Measurements from ENCODE around the gene L3MBTL1. TPM values are rescaled to one million over a fixed set of nuclear protein-coding genes. Genes with fewer than 3 reads are reported as not detected.

The L3MBTL1 gene
- total RNA-seq, 1 experiment from 2014 or later = 21.6 TPM

- intact Hi-C loops (cut with micrococcal nuclease) = loop anchor here (2.0 kb wide), 1 partner anchor 75 kb away; no protein-coding TSS in a partner anchor
- Histone ChIP-seq H3K27me3 (ENCODE audit: insufficient read depth, low read length) (no peaks in the 10 kb centered on the region), H3K9me2 (ENCODE audit: insufficient read depth) (no peaks in the 10 kb centered on the region), H3K27ac (ENCODE audit: low read depth, low read length) (peak overlapping the region; percentile 56), H3K9me3 (ENCODE audit: control insufficient read depth in 1 of 2, insufficient read depth in 1 of 2, low read depth in 1 of 2, low read length in 2 of 2) (no peaks in the 10 kb centered on the region), H3K4me2 (ENCODE audit: low read length) (peak overlapping the region; percentile 89), H3K79me2 (ENCODE audit: insufficient read depth, low read length) (peaks cover 4% of the 10 kb centered on the region; the same call in 1 of the 2 replicates), H4K20me1 (ENCODE audit: insufficient read depth) (no peaks in the 10 kb centered on the region), H3K4me1 (ENCODE audit: control insufficient read depth in 1 of 2, insufficient read depth in 2 of 2, low read length in 2 of 2) (peaks cover 9 to 16% of the 10 kb centered on the region in 2 experiments; a peak in 3 of 4 replicates), H2AFZ (ENCODE audit: low read depth, low read length, poor library complexity, severe bottlenecking) (no peak overlapping the region), H3K9ac (ENCODE audit: low read length) (peak overlapping the region; percentile 74), H3K36me3 (ENCODE audit: control insufficient read depth in 1 of 2, insufficient read depth in 2 of 2, low read length in 2 of 2) (no peaks in the 10 kb centered on the region), H3K4me3 (replicated peaks in 1 of 2; ENCODE audit: low read depth in 1 of 2, low read length in 2 of 2) (peak overlapping the region; percentile 84 to 86)
- ChIA-PET CTCF (no interaction called here), RAD21 (ENCODE audit: low non-redundant PET in 1 of 2, low total read pairs in 2 of 2, uncharacterized antibody in 2 of 2, unreplicated experiment in 2 of 2) (no interaction called here), POLR2A (no interaction called here)
- DNase-seq (ENCODE audit: low read depth, low spot score) (no peak), ATAC-seq (peak; percentile 3)
- TF ChIP-seq CEBPB (IDR thresholded peaks at IDR 0.05; ENCODE audit: low read depth) (no peak), REST (IDR thresholded peaks at IDR 0.05; ENCODE audit: low read depth) (no peak), ZFX (IDR thresholded peaks at IDR 0.05) (no peak), RAD21 (IDR thresholded peaks at IDR 0.05; ENCODE audit: low read depth) (no peak), ZNF274 (IDR thresholded peaks at IDR 0.05; ENCODE audit: low read depth, low read length) (no peak), SRF (IDR thresholded peaks at IDR 0.05; ENCODE audit: low read depth) (no peak), YY1 (IDR thresholded peaks at IDR 0.05; ENCODE audit: extremely low read depth, insufficient replicate concordance, low read depth, low read length) (no peak), FOSL1 (IDR thresholded peaks at IDR 0.05; ENCODE audit: low read depth) (no peak), POLR2A (IDR thresholded peaks at IDR 0.05; ENCODE audit: borderline replicate concordance, extremely low read depth, insufficient read depth, insufficient read length) (no peak), ELF1 (IDR thresholded peaks at IDR 0.05; ENCODE audit: borderline replicate concordance, low read depth) (no peak)
- TSS peak; percentile 92 for BruUV-seq (replicated peaks)
Observed at GRCh38 chr20:43590036-43590391, 82.5 kb downstream of the L3MBTL1 start.

Data from HCT116 (cell line).